Coronary artery (tissue), 2 donors: ENCODE data around the gene PTPRJ.

Source experiments
- DNase-seq: peaks from one replicate; pipeline ENCODE4 v3.0.0-alpha.2; 2017; ENCODE audit warnings: low spot score
- H3K27ac ChIP-seq, 2 donors: fragments of 200-600 bp; sonication (generic); one replicate each; pipeline ENCODE4 v1.5.1; 2016 to 2019
- H3K4me3 ChIP-seq: fragments of 200-600 bp; sonication (generic); 2 replicates; pipeline ENCODE4 v1.5.1; 2016; ENCODE audit warnings: mild to moderate bottlenecking, moderate library complexity
- TF ChIP-seq, protein P1 (sequence below): fragments of 200-600 bp; sonication (generic); IDR thresholded peaks from one replicate; pipeline ENCODE4 v1.5.1; 2019; ENCODE audit warnings: antibody characterized with exemption

PTPRJ gene

DNA sequence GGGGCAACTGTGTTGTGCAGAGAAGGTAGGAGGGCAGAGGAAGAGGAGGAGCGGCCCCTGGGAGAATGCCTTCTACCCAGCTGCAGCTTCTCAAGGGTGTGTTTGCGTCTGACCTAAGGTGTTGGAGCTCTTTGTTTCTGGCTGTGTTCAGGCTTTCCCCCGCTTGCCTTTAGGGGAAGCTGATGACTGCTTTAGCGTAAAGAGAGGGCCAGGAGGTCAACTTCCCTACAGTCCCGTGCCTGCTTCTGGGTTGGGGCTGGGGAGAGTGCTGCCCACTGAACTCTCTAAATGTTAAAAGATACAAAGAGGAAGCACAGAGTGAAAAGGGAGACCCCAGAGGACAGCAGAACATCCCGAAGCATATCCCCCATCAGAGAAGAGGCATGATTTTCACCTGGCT is 99.2 kb downstream of the PTPRJ start:
- no peak overlapping the region for H3K27ac ChIP-seq

GRCh38 chr11:48080301-48080861 is 100.0 kb downstream of the PTPRJ start:
- DNase-seq, result no peak
- TF ChIP-seq, protein P1, sequence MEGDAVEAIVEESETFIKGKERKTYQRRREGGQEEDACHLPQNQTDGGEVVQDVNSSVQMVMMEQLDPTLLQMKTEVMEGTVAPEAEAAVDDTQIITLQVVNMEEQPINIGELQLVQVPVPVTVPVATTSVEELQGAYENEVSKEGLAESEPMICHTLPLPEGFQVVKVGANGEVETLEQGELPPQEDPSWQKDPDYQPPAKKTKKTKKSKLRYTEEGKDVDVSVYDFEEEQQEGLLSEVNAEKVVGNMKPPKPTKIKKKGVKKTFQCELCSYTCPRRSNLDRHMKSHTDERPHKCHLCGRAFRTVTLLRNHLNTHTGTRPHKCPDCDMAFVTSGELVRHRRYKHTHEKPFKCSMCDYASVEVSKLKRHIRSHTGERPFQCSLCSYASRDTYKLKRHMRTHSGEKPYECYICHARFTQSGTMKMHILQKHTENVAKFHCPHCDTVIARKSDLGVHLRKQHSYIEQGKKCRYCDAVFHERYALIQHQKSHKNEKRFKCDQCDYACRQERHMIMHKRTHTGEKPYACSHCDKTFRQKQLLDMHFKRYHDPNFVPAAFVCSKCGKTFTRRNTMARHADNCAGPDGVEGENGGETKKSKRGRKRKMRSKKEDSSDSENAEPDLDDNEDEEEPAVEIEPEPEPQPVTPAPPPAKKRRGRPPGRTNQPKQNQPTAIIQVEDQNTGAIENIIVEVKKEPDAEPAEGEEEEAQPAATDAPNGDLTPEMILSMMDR, result no peak
- H3K4me3 ChIP-seq, result no peak overlapping the region
- peak overlapping the region in 1 of 2 donors; percentile 77 for H3K27ac ChIP-seq

More for the DNA sequence above, 99.2 kb downstream of the PTPRJ start:
- no peak overlapping the region for H3K4me3 ChIP-seq
- TF ChIP-seq, protein P1, result no peak
- DNase-seq, result no peak

DNA sequence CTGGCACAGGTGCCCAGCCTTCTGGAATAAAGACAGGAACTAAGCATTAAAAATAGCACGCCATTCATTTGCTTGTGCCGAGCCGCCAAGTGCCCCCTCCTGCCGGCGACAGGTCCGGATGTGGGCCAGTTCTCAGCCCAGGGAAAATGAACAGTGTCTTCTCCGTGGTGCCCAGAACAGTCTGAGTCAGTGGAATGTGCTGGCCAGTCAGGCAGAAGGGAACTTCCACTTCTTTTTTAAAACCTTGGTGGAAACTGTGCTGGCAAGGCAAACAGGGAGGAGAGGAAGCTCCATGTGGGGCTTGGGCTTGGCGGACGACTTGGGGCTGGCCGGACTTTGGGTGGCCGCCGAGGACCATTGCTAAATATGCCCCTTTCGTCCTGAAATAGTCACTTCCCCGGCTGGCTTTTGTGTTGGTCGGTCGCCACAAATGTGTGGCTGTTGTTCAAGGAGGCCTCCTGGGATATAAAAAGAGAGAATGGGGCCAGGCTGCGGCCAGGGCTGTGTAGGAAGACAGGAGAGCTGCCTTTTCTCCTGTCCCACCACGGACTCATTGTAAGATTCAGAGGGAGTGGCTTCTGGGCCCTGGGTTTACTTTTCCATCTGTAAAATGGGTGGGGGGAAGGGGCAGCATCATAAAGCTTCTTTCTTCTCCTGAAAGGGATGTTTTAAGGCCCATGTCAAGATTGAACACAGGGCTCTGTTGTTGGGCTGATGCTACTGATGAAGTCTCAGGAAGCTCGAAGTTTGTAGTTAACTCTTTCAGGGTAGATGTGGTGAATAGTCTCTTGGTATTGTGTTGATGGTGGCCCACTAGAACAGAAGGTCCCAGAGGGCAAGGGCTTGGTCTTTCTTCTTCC is 101.0 kb downstream of the PTPRJ start:
- TF ChIP-seq, protein P1, result no peak
- peak overlapping the region; percentile 24 for H3K4me3 ChIP-seq
- peak; percentile 88 for DNase-seq
- peak overlapping the region; percentile 61 to 77 for H3K27ac ChIP-seq

DNA sequence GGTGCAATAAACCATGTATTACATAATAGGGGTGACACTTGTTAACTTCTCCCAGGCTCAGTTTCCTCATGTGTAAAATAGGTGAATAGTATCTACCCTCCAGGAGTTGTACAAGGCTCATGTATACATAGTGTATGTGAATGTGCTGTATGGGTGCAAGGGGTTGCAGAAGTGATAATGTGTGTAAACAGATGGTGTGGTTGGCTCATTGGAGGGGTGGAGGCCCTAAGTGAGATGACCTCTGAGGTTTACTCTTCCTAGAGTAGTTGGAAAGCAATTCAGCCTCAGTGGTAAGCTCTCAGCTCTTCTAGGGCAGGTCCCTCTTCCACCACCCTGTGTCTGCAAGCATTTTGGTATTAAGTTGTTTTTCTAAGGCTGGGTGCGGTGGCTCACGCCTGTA is 102.4 kb downstream of the PTPRJ start:
- TF ChIP-seq, protein P1, result no peak
- H3K4me3 ChIP-seq, result no peak overlapping the region
- H3K27ac ChIP-seq, result no peak overlapping the region
- no peak for DNase-seq

- no peak for DNase-seq
- no peak overlapping the region for H3K27ac ChIP-seq
- TF ChIP-seq, protein P1, result no peak
- H3K4me3 ChIP-seq, result no peak overlapping the region
These were observed 103.1 kb downstream of the PTPRJ start for GRCh38 chr11:48083421-48083820.

DNA sequence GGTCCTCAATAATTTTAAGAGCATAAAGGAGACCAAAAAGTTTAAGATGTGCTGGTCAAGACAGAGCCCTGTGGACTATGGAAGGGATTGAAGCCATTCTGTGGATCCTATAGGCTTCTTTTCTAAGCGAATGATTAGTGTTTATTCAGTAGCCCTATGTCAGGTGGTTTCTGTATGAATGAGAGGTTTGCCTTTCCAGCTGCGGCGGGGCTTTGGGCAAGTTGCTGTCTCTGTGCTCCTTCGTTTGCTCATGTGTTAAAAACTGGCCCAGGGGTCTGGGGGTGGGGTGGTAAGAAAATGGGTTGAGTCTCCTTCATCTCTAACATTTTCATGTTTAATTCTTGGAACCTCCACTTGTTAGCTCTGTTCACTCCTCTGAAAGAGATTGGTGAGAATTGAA is 105.3 kb downstream of the PTPRJ start:
- DNase-seq, result no peak
- TF ChIP-seq, protein P1, result no peak
- H3K4me3 ChIP-seq, result no peak overlapping the region
- H3K27ac ChIP-seq, result no peak overlapping the region

- TF ChIP-seq, protein P1, result no peak
- Histone ChIP-seq H3K27ac (no peak overlapping the region), H3K4me3 (no peak overlapping the region)
These were observed 107.1 kb downstream of the PTPRJ start for GRCh38 chr11:48087422-48087821.

More at GRCh38 chr11:48087422-48087821, 107.1 kb downstream of the PTPRJ start:
- no peak for DNase-seq
